Measurements from ENCODE around the gene ATP5F1D. TPM values are rescaled to one million over a fixed set of nuclear protein-coding genes. Genes with fewer than 3 reads are reported as not detected.

Gene ATP5F1D
- total RNA-seq, 1 experiment from 2014 or later, result 102 TPM

GRCh38 chr19:1278074-1278473 is 36.5 kb downstream of the ATP5F1D start:
- CTCF ChIA-PET, result interaction anchor here (0.5 kb wide), 1 partner anchor 116 kb away, joined by 4 read pairs; no protein-coding TSS in a partner anchor
- Histone ChIP-seq H3K9me3 (ENCODE audit: low read length) (no peaks in the 10 kb centered on the region), H3K27ac (ENCODE audit: low read length) (no peak overlapping the region)

GRCh38 chr19:1278713-1279660 is 37.4 kb downstream of the ATP5F1D start:
- CTCF ChIA-PET, result interaction anchor here (1.0 kb wide), 1 partner anchor 10 kb away, joined by 3 read pairs; no protein-coding TSS in a partner anchor
- H4K20me1 ChIP-seq (ENCODE audit: low read length), result no peaks in the 10 kb centered on the region
- H3K9ac ChIP-seq (ENCODE audit: low read length), result no peak overlapping the region
- H3K36me3 ChIP-seq (ENCODE audit: low read depth, low read length), result peaks cover 3% of the 10 kb centered on the region; the same call in 1 of the 2 replicates
- intact Hi-C loops (cut with micrococcal nuclease), result loop anchor here (1.0 to 10.0 kb wide), 2 partner anchors 76 to 93 kb away; a partner anchor contains a TSS
- H3K4me1 ChIP-seq (ENCODE audit: insufficient read depth, low read length), result peaks cover 22% of the 10 kb centered on the region
- no peaks in the 10 kb centered on the region for H3K9me2 ChIP-seq (replicated peaks; ENCODE audit: low read length)
- ATAC-seq (no peak), DNase-seq (no peak)
- H3K4me3 ChIP-seq (ENCODE audit: low read length), result no peak overlapping the region
- H3K27ac ChIP-seq (ENCODE audit: low read length), result no peak overlapping the region
- no peaks in the 10 kb centered on the region for H3K27me3 ChIP-seq (ENCODE audit: low read length)
- TF ChIP-seq CTCF (conservative IDR thresholded peaks at IDR 0.05; ENCODE audit: low read depth, low read length), result no peak
- TF ChIP-seq EZH2phosphoT487 (IDR thresholded peaks at IDR 0.05; ENCODE audit: borderline replicate concordance, low read length), result no peak
- no peak for TF ChIP-seq EZH2 (IDR thresholded peaks at IDR 0.05; ENCODE audit: low read length, unreplicated experiment)
- no peaks in the 10 kb centered on the region for H3F3A ChIP-seq (ENCODE audit: low read length, unreplicated experiment)
- no TSS peak for BruUV-seq (replicated peaks)
- no peak overlapping the region for H3K4me2 ChIP-seq (ENCODE audit: low read length)
- H3K9me3 ChIP-seq (ENCODE audit: low read length), result no peaks in the 10 kb centered on the region
- H2AFZ ChIP-seq (ENCODE audit: low read length), result no peak overlapping the region
- peaks cover 29% of the 10 kb centered on the region for H3K79me2 ChIP-seq (ENCODE audit: low read length)
- POLR2A ChIA-PET (ENCODE audit: unreplicated experiment), result no interaction called here

More at GRCh38 chr19:1278074-1278473, 36.5 kb downstream of the ATP5F1D start:
- Histone ChIP-seq H3K27me3 (ENCODE audit: low read length) (no peaks in the 10 kb centered on the region), H3K4me2 (ENCODE audit: low read length) (no peak overlapping the region), H3K9ac (ENCODE audit: low read length) (no peak overlapping the region), H4K20me1 (ENCODE audit: low read length) (no peaks in the 10 kb centered on the region), H3K79me2 (ENCODE audit: low read length) (peaks cover 38% of the 10 kb centered on the region), H3K4me1 (ENCODE audit: insufficient read depth, low read length) (peaks cover 29% of the 10 kb centered on the region), H2AFZ (ENCODE audit: low read length) (no peak overlapping the region), H3F3A (ENCODE audit: low read length, unreplicated experiment) (no peaks in the 10 kb centered on the region), H3K4me3 (ENCODE audit: low read length) (no peak overlapping the region), H3K36me3 (ENCODE audit: low read depth, low read length) (peaks cover 6% of the 10 kb centered on the region; the same call in 1 of the 2 replicates), H3K9me2 (replicated peaks; ENCODE audit: low read length) (no peaks in the 10 kb centered on the region)
- BruUV-seq (replicated peaks), result no TSS peak
- ATAC-seq, result no peak
- TF ChIP-seq EZH2 (IDR thresholded peaks at IDR 0.05; ENCODE audit: low read length, unreplicated experiment) (no peak), CTCF (conservative IDR thresholded peaks at IDR 0.05; ENCODE audit: low read depth, low read length) (no peak), EZH2phosphoT487 (IDR thresholded peaks at IDR 0.05; ENCODE audit: borderline replicate concordance, low read length) (no peak)
- intact Hi-C loops (cut with micrococcal nuclease), result loop anchor here (10.0 kb wide), 1 partner anchor 77 kb away; a partner anchor contains a TSS
- DNase-seq, result no peak
- POLR2A ChIA-PET (ENCODE audit: unreplicated experiment), result no interaction called here

Data from PC-3 (cell line).